Peyer's patch (tissue), 4 donors: ENCODE measurements around the gene GPBP1. TPM values are rescaled to one million over a fixed set of nuclear protein-coding genes. Genes with fewer than 3 reads are reported as not detected.

ENCODE experiments used
- DNase-seq, 3 donors: peaks; one replicate each; pipeline ENCODE4 v3.0.0-alpha.2; 2017 to 2019
- H3K27ac ChIP-seq, 4 donors: fragments of 200-600 bp; sonication (generic); one replicate each; pipeline ENCODE4 v1.5.1; 2016 to 2019
- H3K27me3 ChIP-seq, 2 donors: fragments of 200-600 bp; sonication (generic); one replicate each; pipeline ENCODE4 v1.5.1; 2019
- H3K36me3 ChIP-seq, 3 donors: fragments of 200-600 bp; sonication (generic); one replicate each; pipeline ENCODE4 v1.5.1; 2016 to 2019
- H3K4me1 ChIP-seq, 4 donors: fragments of 200-600 bp; sonication (generic); one replicate each; pipeline ENCODE4 v1.5.1; 2016 to 2019
- H3K4me3 ChIP-seq, 4 donors: fragments of 200-600 bp; sonication (generic); 1 replicate in 3 of 4; 2 replicates in 1 of 4; pipeline ENCODE4 v1.5.1; 2016 to 2019; ENCODE audit warnings: mild to moderate bottlenecking in 1 of 4
- H3K9me3 ChIP-seq, 4 donors: fragments of 200-600 bp; sonication (generic); one replicate each; pipeline ENCODE4 v1.5.1; 2016 to 2019; ENCODE audit warnings: mild to moderate bottlenecking in 1 of 4
- CTCF ChIP-seq, 6 experiments: fragments of 450-650 bp in 4 of 6; fragments of 200-600 bp in 2 of 6; sonication (generic) in 1 of 6; IDR thresholded peaks; one replicate each; pipeline ENCODE4 v1.5.1; 2017 to 2019; ENCODE audit warnings: antibody characterized with exemption in 6 of 6, mild to moderate bottlenecking in 3 of 6, moderate library complexity in 1 of 6
- POLR2A ChIP-seq, 2 donors: fragments of 450-650 bp; IDR thresholded peaks; one replicate each; pipeline ENCODE4 v1.5.1; 2017; ENCODE audit warnings: antibody characterized with exemption in 2 of 2, mild to moderate bottlenecking in 2 of 2, moderate library complexity in 2 of 2
- small RNA-seq, 2 donors: library from RNA; depleted of rRNA; stranded (forward); fragments of <200 nt; gene quantifications; one replicate each; pipeline ENCODE3, GENCODE V24; 2016
- total RNA-seq, 4 donors: library from RNA; depleted of rRNA; stranded (reverse); fragments of >200 nt; gene quantifications; one replicate each; pipeline ENCODE4 v1.1.0, GENCODE V29; 2016

Gene GPBP1
- total RNA-seq, 4 donors from 2014 or later: 67.0 to 191 (median 81.7) TPM

- H3K27ac ChIP-seq: no peak overlapping the region
- no peaks in the 10 kb centered on the region for H3K4me1 ChIP-seq
- no peak for DNase-seq
- H3K4me3 ChIP-seq: no peak overlapping the region
- TF ChIP-seq POLR2A (IDR thresholded peaks at IDR 0.05) (no peak), CTCF (IDR thresholded peaks at IDR 0.05) (no peak)
- no peaks in the 10 kb centered on the region for H3K36me3 ChIP-seq
- no peaks in the 10 kb centered on the region for H3K27me3 ChIP-seq
- no peaks in the 10 kb centered on the region for H3K9me3 ChIP-seq
These were observed 139.9 kb downstream of the GPBP1 start for GRCh38 chr5:57313716-57314115.

Small RNAs within 50 kb of the gene (small RNA-seq; reads per million reads assigned to genes)
- gene RF00019: 0 reads per million in 2 donors

Other genes with a start within 250 kb of the GPBP1 start
- 10 to 100 TPM; 19.8 to 38.5 (median 29.5) TPM for gene MIER3, start 221.9 kb upstream of the GPBP1 start, total RNA-seq